CD4-positive, alpha-beta T cell treated with Interleukin-6 for 4 hours (primary cell): ENCODE data around the gene KLHDC7B.
A peak's percentile ranks its signal among the peaks of the same experiment; 100 is the strongest.
"Not testable (repeated sequence)": the region's sequence is repeated elsewhere in the genome, so short reads cannot be mapped to it uniquely, and the experiment has no call there.

Experiments used
- DNase-seq: peaks from one replicate; pipeline ENCODE4 v3.0.0-alpha.2; 2020; ENCODE audit warnings: mixed read lengths

KLHDC7B gene

GRCh38 chr22:50530877-50531545 is 14.7 kb upstream of the KLHDC7B start:
- DNase-seq: peak; percentile 80

- DNase-seq: peak; percentile 65
These were observed 14.1 kb upstream of the KLHDC7B start for GRCh38 chr22:50531546-50531961.

DNA sequence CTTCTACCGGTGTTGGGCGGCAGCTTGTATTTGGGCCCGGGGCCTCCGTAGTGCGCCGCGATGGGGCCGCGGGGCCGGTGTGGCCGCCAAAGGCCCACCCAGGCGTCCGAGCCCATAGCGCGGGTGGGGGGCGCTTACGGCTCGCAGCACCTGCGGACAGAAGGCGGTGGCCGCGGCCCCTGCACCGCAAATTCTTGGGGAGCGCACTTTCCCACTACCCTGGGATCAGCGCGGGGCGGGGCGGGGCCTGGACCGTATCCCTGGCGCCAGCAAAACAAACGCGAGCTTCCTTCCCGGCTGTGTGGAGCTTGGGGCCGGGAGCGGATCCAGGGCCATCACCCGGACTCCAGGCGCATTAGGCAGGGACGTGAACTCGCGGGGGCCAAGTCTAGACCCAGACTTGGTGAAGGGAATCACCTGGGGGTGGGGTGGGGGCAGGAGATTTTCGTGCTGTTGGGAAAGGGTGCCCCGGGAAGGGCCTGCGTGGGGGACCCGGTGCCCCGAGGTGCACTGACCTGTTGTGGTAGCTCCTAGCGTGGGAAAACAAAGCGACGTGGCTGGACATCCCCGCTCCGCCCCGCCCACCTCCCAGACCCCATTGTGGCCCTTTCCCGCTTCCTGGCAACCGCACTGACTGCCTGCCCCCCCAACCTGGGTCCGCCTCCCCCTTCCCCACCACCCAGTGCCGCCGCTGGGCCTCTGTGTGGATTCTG is 13.6 kb upstream of the KLHDC7B start:
- DNase-seq: peak; percentile 21

DNA sequence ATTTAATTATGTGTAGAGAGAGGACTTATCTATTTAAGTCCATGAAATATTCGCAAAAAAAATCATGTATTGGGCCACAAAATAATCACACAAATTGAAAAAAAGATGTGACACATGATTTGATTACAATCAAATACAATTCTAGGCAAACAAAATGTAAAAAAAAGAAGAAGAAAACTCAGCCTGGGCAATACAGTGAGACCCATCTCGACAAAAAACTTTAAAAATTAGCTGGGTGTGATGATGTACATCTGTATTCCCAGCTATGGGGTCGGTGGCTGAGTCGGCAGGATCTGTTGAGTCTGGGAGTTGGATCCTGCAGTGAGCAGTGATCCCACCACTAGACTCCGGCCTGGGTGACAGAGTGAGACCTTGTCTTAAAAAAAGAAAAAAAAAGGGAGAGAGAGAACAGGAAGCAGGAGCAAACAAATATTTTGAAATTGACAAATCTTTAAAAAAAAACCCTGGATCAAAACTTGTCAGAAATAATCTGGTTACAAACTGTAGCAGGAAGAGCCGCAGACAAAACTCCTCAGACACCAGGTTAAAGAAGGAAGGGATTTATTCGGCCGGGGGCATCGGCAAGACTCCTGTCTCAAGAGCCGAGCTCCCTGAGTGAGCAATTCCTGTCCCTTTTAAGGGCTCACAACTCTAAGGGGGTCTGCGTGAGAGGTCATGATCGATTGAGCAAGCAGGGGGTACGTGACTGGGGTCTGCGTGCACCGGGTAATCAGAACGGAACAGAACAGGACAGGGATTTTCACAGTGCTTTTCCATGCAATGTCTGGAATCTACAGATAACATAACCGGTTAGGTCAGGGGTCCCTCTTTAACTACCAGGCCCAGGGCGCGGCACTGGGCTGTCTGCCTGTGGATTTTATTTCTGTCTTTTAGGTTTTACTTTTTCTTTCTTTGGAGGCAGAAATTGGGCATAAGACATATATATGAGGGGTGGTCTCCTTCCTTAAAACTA is 12.6 kb upstream of the KLHDC7B start:
- no peak for DNase-seq

DNA sequence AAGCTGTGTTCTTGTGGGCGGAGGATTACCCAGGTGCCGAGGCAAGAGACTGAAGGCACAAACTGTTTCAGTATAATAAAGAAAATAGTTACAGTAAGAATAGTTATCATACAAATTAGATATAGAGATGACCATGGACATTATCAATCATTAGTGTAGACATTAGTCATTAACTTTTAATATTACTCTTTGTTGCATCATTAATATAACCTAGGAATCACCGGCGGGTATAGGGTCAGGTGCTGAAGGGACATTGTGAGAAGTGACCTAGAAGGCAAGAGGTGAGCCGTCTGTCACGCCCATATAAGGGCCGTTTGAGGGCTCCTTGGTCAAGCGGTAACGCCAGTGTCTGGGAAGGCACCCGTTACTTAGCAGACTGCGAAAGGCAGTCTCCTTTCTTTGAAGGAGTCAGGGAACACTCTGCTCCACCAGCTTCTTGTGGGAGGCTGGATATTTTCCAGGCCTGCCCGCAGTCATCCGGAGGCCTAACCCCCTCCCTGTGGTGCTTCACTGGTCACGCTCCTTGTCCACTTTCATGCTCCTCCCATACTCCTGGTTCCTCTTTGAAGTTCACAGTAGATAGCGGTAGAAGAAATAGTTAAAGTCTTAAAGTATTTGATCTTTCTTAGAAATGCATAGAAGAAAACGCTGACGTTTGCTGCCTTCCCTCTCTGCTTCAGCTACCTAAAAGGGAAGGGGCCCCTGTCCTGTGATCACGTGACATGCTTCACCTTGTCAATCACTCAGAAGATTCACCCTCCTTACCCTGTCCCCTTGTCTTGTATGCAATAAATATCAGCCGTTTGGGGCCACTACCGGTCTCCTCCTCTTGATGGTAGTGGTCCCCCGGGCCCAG is 11.6 kb upstream of the KLHDC7B start:
- not testable (repeated sequence) for DNase-seq

DNA sequence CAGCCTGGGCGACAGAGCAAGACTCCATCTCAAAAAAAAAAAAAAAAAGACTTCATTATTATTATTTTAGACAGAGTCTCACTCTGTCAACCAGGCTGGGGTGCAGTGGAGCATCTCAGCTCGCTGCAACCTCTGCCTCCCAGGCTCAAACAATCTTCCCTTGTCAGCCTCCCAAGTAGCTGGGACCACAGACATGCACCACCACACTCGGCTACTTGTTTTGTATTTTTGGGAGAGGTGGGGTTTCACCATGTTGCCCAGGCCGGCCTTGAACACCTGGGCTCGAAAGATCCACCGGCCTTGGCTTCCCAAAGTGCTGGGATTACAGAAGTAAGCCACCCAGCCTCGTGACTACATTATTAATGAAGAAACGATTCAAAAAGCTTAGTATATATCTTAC is 10.6 kb upstream of the KLHDC7B start:
- no peak for DNase-seq

DNA sequence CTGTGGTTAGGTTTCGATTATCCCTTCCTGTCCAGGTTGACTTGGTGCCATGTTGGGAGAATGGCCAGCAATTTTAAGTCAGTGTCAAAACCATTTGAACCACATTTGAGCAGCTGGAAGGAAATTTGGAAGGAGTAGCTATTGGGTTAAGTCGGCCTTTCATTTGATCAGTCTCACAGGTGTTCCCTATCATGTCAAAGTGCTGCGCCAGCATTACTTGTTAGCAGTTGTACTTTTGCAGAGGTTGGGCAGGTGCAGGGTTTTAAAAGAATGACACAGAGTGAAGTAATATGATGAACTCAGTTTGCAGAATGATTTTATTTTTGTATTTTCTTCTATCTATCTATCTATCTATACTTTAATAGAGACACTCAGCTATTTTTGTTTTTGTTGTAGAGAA is 9.5 kb upstream of the KLHDC7B start:
- DNase-seq: no peak

- no peak for DNase-seq
These were observed 7.9 kb upstream of the KLHDC7B start for GRCh38 chr22:50537765-50538164.

DNA sequence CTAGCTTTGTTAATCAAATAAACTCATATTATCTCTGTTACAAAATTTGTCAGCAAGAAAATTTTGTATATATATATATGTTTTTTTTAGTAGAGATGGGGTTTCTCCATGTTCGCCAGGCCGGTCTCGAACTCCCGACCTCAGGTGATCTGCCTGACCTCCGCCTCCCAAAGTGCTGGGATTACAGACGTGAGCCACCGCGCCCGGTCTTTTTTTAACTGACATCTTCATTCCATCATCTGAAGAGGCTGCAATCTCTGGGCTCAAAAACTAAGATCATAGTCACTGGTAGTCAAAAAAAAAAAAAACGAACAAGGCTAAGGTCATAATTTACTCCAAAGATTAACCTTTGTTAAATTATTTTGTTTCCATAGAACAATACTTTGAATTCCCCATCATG is 5.3 kb upstream of the KLHDC7B start:
- DNase-seq: no peak

GRCh38 chr22:50541667-50542026 is 4.1 kb upstream of the KLHDC7B start:
- peak; percentile 34 for DNase-seq

GRCh38 chr22:50542416-50542927 is 3.2 kb upstream of the KLHDC7B start:
- no peak for DNase-seq

GRCh38 chr22:50544078-50544745 is 1.5 kb upstream of the KLHDC7B start:
- peak; percentile 87 for DNase-seq

GRCh38 chr22:50544746-50545253 is 899 bp upstream of the KLHDC7B start:
- peak; percentile 49 for DNase-seq

DNA sequence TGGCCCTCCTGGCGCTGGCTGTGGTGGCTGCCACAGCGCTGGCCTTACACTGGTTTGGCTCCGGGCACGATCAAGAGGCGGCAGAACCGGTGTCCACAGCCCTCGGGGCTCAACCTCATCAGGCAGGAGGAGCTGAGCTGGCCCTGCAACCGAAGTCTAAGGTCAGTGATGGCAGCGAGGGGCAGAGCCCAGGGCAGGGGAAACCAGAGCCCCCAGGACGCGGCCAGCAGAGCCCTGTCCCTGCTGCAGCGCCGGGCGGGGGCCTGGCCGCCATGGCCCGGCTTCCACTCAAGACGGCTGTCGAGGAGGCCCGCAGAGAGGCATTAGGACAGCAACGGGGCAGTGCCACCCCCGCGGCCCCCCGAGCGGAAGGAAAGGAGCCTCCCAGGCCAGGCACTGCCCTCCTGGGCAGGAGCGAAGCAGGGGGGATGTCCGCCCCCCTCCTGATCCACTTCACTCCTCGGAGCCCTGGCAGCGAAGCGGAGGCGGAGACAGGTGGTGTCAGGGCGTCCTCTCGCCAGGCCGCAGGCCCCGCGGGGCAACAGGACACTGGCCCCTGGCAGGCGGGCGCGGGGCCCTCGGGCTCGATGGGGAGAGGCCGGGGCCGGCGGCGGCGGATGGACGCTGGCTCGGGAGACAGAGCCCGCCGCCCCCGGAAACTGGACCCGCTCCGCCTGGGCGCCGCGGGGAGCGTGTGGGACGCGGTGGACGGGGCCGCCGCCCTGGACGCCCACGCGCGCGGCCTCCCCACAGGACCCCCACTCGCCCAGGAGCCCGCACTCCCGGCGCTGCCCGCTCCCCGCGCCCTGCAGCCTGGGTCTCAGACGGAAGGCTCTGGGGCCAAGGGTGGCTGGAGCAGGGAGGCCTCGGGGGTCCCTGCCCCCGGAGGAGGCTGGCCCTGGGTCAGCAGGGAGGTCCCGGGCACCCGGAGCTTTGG is 895 bp downstream of the KLHDC7B start:
- no peak for DNase-seq

DNA sequence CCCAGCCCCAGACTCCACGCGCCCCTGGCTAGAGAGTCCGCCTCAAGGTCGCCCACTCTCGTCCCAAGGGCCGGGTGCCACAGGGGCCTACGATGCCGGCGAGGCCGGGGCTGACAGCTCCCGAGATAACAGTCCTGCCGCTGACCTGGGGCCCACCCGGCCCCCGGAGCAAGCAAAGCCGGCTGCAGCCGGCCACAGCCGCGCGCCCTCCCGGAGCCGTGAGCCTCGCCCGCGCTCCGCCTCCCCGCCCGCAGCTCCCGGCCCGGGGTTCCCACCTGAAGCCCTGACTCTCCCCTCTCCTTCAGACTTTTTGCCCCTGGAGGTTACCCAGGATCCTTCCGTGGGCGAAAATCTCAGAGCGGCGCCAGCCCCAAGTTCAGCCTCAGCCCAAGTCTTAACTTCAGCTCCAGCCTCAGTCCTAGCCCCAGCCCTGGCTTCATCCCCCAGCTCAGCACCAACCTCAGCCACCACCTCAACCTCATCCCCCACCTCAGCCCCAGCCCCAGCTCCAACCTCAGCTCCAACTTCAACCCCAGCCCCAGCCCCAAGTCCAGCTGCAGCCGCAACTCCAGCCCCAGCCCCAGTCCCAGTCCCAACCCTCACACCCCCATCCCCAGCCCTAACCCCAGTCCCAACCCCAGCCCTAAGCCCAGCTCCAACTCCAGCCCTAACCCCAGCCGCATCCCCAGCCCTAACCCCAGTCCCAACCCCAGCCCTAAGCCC is 1.7 kb downstream of the KLHDC7B start:
- no peak for DNase-seq

DNA sequence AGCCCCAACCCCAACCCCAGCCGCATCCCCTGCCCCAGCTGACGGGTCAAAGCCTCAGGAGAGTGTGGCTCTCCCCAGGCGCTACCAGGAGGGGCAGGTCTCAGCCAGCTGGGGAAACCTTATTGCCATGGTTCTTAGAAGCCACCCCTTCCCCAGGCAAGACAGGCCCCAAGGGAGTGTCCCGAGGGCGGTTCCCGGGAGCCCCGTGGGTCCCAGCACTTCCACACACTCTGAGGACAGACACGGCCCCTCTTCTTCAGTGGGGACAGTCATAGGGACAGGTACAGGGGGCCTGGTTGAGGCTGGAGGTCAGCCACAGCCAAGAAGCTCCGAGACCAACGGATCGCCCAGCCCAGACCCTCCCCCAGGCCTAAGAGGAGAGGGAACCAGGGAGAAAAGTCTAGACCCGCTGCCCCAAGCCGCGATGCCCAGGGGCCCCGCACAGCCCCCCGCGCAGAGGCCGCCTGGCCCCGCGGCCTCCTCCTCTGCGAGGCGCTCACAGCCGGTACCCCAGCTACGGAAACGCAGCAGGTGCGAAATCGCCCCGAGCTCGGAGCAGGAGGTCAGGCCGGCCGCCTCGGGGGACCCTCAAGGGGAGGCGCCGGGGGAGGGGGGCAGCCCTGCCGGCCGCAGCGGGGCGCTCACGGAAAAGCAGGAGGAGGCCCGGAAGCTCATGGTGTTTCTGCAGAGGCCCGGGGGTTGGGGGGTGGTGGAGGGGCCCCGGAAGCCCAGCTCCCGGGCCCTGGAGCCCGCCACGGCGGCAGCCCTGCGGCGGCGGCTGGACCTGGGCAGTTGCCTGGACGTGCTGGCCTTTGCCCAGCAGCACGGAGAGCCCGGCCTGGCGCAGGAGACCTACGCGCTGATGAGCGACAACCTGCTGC is 2.6 kb downstream of the KLHDC7B start:
- DNase-seq: peak; percentile 77

- no peak for DNase-seq
These were observed 3.5 kb downstream of the KLHDC7B start for GRCh38 chr22:50548921-50549790.
